Activated CD4-positive, alpha-beta memory T cell treated with anti-CD3 and anti-CD28 coated beads, Interleukin-2, amount 10 ng/mL, durations not matched to agents 7 days and 5 days (primary cell): ENCODE measurements around the gene ACOT7. TPM values are rescaled to one million over a fixed set of nuclear protein-coding genes. Genes with fewer than 3 reads are reported as not detected.
"Not testable (repeated sequence)": the region's sequence is repeated elsewhere in the genome, so short reads cannot be mapped to it uniquely, and the experiment has no call there.

Experiments
- CTCF ChIA-PET: fragments of 350-600 bp; sonication (Branson Sonifier 250); formaldehyde crosslinking; loops from one replicate; lab custom pipeline; 2021; ENCODE audit warnings: antibody characterized with exemption, inconsistent platforms; lab: Charles Lee
- POLR2A ChIA-PET: fragments of 350-600 bp; sonication (Branson Sonifier 250); formaldehyde crosslinking; loops from one replicate; lab custom pipeline; 2021; ENCODE audit warnings: antibody characterized with exemption; lab: Charles Lee
- DNase-seq: peaks from one replicate; pipeline ENCODE4 v3.0.0-alpha.2; 2020
- H3K27ac Mint-ChIP-seq: one replicate; pipeline ENCODE4 v1.8.0; 2021; ENCODE audit warnings: mild to moderate bottlenecking, mixed read lengths
- H3K27me3 Mint-ChIP-seq: one replicate; pipeline ENCODE4 v1.8.0; 2021; ENCODE audit warnings: mixed read lengths
- H3K36me3 Mint-ChIP-seq: one replicate; pipeline ENCODE4 v1.8.0; 2021; ENCODE audit warnings: low read depth, mixed read lengths
- H3K4me1 Mint-ChIP-seq: one replicate; pipeline ENCODE4 v1.8.0; 2021; ENCODE audit warnings: mixed read lengths
- H3K4me3 Mint-ChIP-seq: one replicate; pipeline ENCODE4 v1.8.0; 2021; ENCODE audit warnings: mild to moderate bottlenecking, mixed read lengths
- H3K9me3 Mint-ChIP-seq: one replicate; pipeline ENCODE4 v1.8.0; 2021; ENCODE audit warnings: mixed read lengths
- total RNA-seq, 2 experiments: library from RNA; stranded (reverse); gene quantifications; one replicate each; pipeline ENCODE4 v1.2.3, GENCODE V29; 2021

ACOT7 gene
- total RNA-seq, 2 experiments from 2014 or later = 56.8 to 58.6 TPM

DNA sequence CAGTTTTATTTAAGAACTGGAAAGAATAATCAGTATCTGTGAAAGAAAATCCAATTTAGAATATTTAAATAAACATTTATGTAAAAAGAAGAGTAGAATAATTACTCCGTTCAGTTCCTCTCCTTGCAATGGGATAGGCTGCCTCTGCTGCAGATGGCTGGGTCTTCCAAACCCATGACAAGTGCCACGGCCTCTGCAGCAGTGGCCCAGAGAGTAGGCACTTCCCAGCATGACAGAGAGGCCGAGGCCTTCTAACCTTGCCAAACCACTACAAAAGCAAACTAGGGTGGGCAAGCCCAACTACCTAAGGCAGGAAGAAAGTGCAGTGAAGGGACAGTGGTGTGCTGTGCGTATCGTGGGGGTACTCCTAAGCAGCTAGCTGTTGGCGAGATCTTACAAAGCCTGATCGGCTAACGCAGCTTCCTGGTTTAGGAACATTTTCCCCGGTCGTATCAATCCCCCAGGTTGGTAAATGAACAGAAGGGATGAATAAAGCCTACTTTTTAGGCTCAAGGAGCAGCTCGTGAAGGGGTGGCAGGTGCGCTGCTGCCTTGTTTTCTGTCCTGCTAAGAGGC lies 172.3 kb downstream of the ACOT7 start:
- Mint-ChIP-seq H3K9me3 (no peaks in the 10 kb centered on the region), H3K4me3 (no peak overlapping the region), H3K4me1 (peaks cover 12% of the 10 kb centered on the region), H3K27me3 (no peaks in the 10 kb centered on the region), H3K36me3 (peaks cover 46% of the 10 kb centered on the region), H3K27ac (no peak overlapping the region)
- ChIA-PET POLR2A (interaction anchor here (1.3 kb wide), 1 partner anchor 14 kb away, joined by 3 read pairs; the partner anchor contains the start of gene ICMT), CTCF (no interaction called here)
- no peak for DNase-seq

DNA sequence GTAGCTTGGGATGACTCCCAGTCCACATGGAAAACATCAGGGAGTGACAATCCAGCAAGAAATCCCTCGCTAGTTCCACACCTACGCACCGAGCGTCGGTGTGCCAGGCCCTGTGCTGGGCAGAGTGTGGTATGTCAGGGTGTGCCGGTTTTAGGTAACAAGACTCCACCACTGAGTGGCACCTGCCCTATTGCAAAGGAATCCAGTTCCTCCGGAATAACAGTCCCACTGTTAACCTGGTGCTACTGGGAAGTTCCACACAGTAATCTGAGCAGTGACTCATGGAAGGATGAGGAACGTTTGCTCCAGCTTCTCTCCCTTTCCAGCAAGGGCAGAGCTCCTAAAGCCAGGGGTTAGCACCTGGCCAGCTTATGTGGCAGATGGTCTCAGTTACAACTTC lies 173.3 kb downstream of the ACOT7 start:
- ChIA-PET POLR2A (interaction anchor here (0.9 kb wide), 2 partner anchors 14 to 15 kb away, joined by 3 read pairs; no protein-coding TSS in a partner anchor), CTCF (no interaction called here)
- no peaks in the 10 kb centered on the region for H3K9me3 Mint-ChIP-seq
- H3K27ac Mint-ChIP-seq = no peak overlapping the region
- no peaks in the 10 kb centered on the region for H3K27me3 Mint-ChIP-seq
- H3K4me1 Mint-ChIP-seq = peaks cover 11% of the 10 kb centered on the region
- DNase-seq = no peak
- peaks cover 36% of the 10 kb centered on the region for H3K36me3 Mint-ChIP-seq
- H3K4me3 Mint-ChIP-seq = no peak overlapping the region

DNA sequence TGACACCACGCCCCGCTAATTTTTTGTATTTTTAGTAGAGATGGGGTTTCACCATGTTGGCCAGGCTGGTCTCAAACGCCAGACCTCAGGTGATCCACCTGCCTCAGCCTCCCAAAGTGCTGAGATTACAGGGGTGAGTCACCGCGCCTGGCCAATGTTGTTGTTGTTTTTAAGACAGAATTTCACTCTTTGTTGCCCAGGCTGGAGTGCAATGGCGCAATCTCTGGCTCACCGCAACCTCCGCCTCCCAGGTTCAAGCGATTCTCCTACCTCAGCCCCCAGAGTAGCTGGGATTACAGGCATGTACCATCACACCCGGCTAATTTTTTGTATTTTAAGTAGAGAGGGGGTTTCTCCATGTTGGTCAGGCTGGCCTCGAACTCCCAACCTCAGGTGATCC lies 173.9 kb downstream of the ACOT7 start:
- POLR2A ChIA-PET = interaction anchor here (0.9 kb wide), 2 partner anchors 13 to 15 kb away, joined by 3 read pairs; no protein-coding TSS in a partner anchor
- Mint-ChIP-seq H3K36me3 (peaks cover 30% of the 10 kb centered on the region), H3K4me1 (peaks cover 11% of the 10 kb centered on the region)
- H3K27me3 Mint-ChIP-seq, H3K4me3 Mint-ChIP-seq, CTCF ChIA-PET, H3K9me3 Mint-ChIP-seq, H3K27ac Mint-ChIP-seq, DNase-seq: not testable (repeated sequence)

DNA sequence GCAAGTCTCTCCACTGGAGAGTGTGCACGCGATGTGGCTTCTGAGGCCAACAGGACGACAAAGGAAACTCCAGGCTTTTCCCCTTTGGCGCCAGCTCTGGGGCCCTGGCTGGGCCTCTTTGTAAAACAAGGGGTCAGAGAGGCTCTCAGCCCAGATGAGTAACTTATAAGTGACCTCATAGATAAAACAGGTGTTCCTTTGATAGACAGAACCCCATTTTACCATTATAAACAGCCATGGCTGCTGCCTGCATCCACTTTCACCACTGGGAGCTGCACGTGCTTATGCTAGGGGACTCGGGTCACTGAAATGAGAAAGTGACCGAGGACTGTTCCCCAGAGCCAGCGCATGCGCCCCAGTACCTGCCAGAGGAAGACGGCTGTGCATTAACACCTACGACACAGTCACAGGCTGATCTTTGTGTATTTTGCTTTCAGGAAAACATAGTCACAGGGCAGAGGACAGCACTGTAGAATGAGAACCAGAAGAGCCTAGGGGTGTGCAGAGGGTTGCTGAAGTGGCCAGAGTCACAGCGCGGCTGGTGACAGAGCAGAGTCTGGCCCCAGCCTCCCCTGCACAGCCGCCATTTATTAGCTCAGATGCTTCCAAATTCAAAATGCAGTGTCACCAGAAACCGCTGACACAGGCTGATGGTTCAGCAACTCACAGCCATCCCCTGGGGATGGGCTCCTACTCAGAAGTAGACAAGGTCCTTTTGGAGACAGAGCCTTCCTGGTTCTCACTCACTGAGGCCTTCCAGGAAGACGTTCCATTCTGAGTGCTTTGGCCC lies 175.0 kb downstream of the ACOT7 start:
- Mint-ChIP-seq H3K27me3 (no peaks in the 10 kb centered on the region), H3K27ac (no peak overlapping the region), H3K36me3 (peaks cover 19% of the 10 kb centered on the region), H3K4me3 (no peak overlapping the region), H3K9me3 (no peaks in the 10 kb centered on the region), H3K4me1 (peaks cover 7% of the 10 kb centered on the region)
- ChIA-PET POLR2A (interaction anchor here (1.0 to 1.1 kb wide), 2 partner anchors 16 to 1543 kb away, joined by 3 read pairs; no protein-coding TSS in a partner anchor), CTCF (interaction anchor here (0.9 kb wide), 1 partner anchor 10 kb away, joined by 3 read pairs; no protein-coding TSS in a partner anchor)
- DNase-seq = no peak

Other genes starting within 250 kb of the ACOT7 start
- under 1 TPM; 0.10 to 0.18 TPM for gene CHD5, start 213.4 kb downstream of the ACOT7 start, total RNA-seq
- 100 to 1,000 TPM; 258 to 298 TPM for gene RPL22, start 194.2 kb downstream of the ACOT7 start, total RNA-seq
- 10 to 100 TPM; 12.4 to 16.4 TPM for gene RNF207, start 187.6 kb downstream of the ACOT7 start, total RNA-seq
- gene ICMT, start 157.8 kb downstream of the ACOT7 start, total RNA-seq = 10 to 100 TPM; 49.8 to 49.9 TPM
- not detected for gene HES3, start 149.6 kb downstream of the ACOT7 start, total RNA-seq
- 1 to 10 TPM; 3.9 to 4.4 TPM for gene GPR153, start 132.7 kb downstream of the ACOT7 start, total RNA-seq
- gene HES2, start 26.2 kb upstream of the ACOT7 start, total RNA-seq = under 1 TPM; 0.13 to 0.70 TPM
- under 1 TPM; 0.96 to 0.98 TPM for gene ESPN, start 31.0 kb upstream of the ACOT7 start, total RNA-seq
- 10 to 100 TPM; 82.9 to 85.1 TPM for gene TNFRSF25, start 72.4 kb upstream of the ACOT7 start, total RNA-seq
- gene PLEKHG5, start 97.9 kb upstream of the ACOT7 start, total RNA-seq = 1 to 10 TPM; 1.7 to 2.3 TPM
- 10 to 100 TPM; 39.1 to 40.8 TPM for gene NOL9, start 160.7 kb upstream of the ACOT7 start, total RNA-seq
- under 1 TPM in 1 of 2 experiments, not detected in 1; 0.08 TPM for gene TAS1R1, start 161.5 kb upstream of the ACOT7 start, total RNA-seq
- 10 to 100 TPM; 33.2 to 42.3 TPM for gene ZBTB48, start 186.2 kb upstream of the ACOT7 start, total RNA-seq
- 10 to 100 TPM; 26.7 to 27.0 TPM for gene KLHL21, start 209.1 kb upstream of the ACOT7 start, total RNA-seq
- 10 to 100 TPM; 15.4 to 17.2 TPM for gene PHF13, start 220.0 kb upstream of the ACOT7 start, total RNA-seq
- 10 to 100 TPM; 23.7 to 24.1 TPM for gene THAP3, start 231.1 kb upstream of the ACOT7 start, total RNA-seq